ENCODE results near the gene INSC. TPM values are rescaled to one million over a fixed set of nuclear protein-coding genes. Genes with fewer than 3 reads are reported as not detected.
"Not testable (repeated sequence)": the region's sequence is repeated elsewhere in the genome, so short reads cannot be mapped to it uniquely, and the experiment has no call there.

Gene INSC
- 4.2 TPM for total RNA-seq

- Histone ChIP-seq H3K27ac (ENCODE audit: low read depth, low read length) (no peak within 1 kb of the TSS), H3K4me3 (ENCODE audit: low read length in 3 of 3) (peak within 1 kb of the TSS in 1 of 3 donors; percentile 13), H3K9me3 (ENCODE audit: control insufficient read depth in 3 of 3, low read length in 3 of 3) (no peaks in the 10 kb centered on the region), H3K27me3 (ENCODE audit: control insufficient read depth in 3 of 3, insufficient read depth in 3 of 3, low read length in 3 of 3) (peaks cover 32 to 39% (median 33%) of the 10 kb centered on the region in 3 donors), H3K36me3 (ENCODE audit: control insufficient read depth in 3 of 3, insufficient read depth in 3 of 3, low read length in 3 of 3) (no peaks in the 10 kb centered on the region), H3K9ac (ENCODE audit: low read depth in 1 of 3, low read length in 3 of 3) (peak within 1 kb of the TSS in 1 of 3 donors; percentile 40), H3K4me1 (ENCODE audit: control insufficient read depth in 3 of 3, insufficient read depth in 3 of 3, low read length in 3 of 3) (peaks cover 3 to 9% (median 4%) of the 10 kb centered on the region in 3 donors)
Measured at GRCh38 chr11:15114501-15115475, at the start of gene INSC. Gene INSC, plus strand, starts transcription at chr11:15114923. Its CDS starts 34,252 bp downstream, at chr11:15149175.

GRCh38 chr11:15069751-15070150 lies 45.0 kb upstream of the INSC start:
- H3K36me3 ChIP-seq (ENCODE audit: control insufficient read depth in 3 of 3, insufficient read depth in 3 of 3, low read length in 3 of 3); H3K9me3 ChIP-seq (ENCODE audit: control insufficient read depth in 3 of 3, low read length in 3 of 3); H3K9ac ChIP-seq (ENCODE audit: low read depth in 1 of 3, low read length in 3 of 3); H3K4me3 ChIP-seq (ENCODE audit: low read length in 3 of 3); H3K27ac ChIP-seq (ENCODE audit: low read depth, low read length): not testable (repeated sequence)
- peaks cover 14 to 16% (median 14%) of the 10 kb centered on the region in 3 donors for H3K4me1 ChIP-seq (ENCODE audit: control insufficient read depth in 3 of 3, insufficient read depth in 3 of 3, low read length in 3 of 3)
- peaks cover 25 to 36% (median 31%) of the 10 kb centered on the region in 3 donors for H3K27me3 ChIP-seq (ENCODE audit: control insufficient read depth in 3 of 3, insufficient read depth in 3 of 3, low read length in 3 of 3)

- Histone ChIP-seq H3K27me3 (ENCODE audit: control insufficient read depth in 3 of 3, insufficient read depth in 3 of 3, low read length in 3 of 3) (peaks cover 31 to 51% (median 45%) of the 10 kb centered on the region in 3 donors), H3K4me3 (ENCODE audit: low read length in 3 of 3) (no peak overlapping the region), H3K27ac (ENCODE audit: low read depth, low read length) (no peak overlapping the region), H3K4me1 (ENCODE audit: control insufficient read depth in 3 of 3, insufficient read depth in 3 of 3, low read length in 3 of 3) (peaks cover 15 to 18% (median 15%) of the 10 kb centered on the region in 3 donors), H3K36me3 (ENCODE audit: control insufficient read depth in 3 of 3, insufficient read depth in 3 of 3, low read length in 3 of 3) (no peaks in the 10 kb centered on the region), H3K9me3 (ENCODE audit: control insufficient read depth in 3 of 3, low read length in 3 of 3) (no peaks in the 10 kb centered on the region), H3K9ac (ENCODE audit: low read depth in 1 of 3, low read length in 3 of 3) (no peak overlapping the region)
Measured at GRCh38 chr11:15071556-15072255, 43.0 kb upstream of the INSC start.

- Histone ChIP-seq H3K27ac (ENCODE audit: low read depth, low read length) (no peak overlapping the region), H3K27me3 (ENCODE audit: control insufficient read depth in 3 of 3, insufficient read depth in 3 of 3, low read length in 3 of 3) (peaks cover 31 to 54% (median 45%) of the 10 kb centered on the region in 3 donors), H3K4me1 (ENCODE audit: control insufficient read depth in 3 of 3, insufficient read depth in 3 of 3, low read length in 3 of 3) (peaks cover 15 to 18% (median 15%) of the 10 kb centered on the region in 3 donors), H3K9me3 (ENCODE audit: control insufficient read depth in 3 of 3, low read length in 3 of 3) (no peaks in the 10 kb centered on the region), H3K36me3 (ENCODE audit: control insufficient read depth in 3 of 3, insufficient read depth in 3 of 3, low read length in 3 of 3) (no peaks in the 10 kb centered on the region), H3K4me3 (ENCODE audit: low read length in 3 of 3) (no peak overlapping the region), H3K9ac (ENCODE audit: low read depth in 1 of 3, low read length in 3 of 3) (no peak overlapping the region)
Measured at GRCh38 chr11:15072551-15073143, 42.1 kb upstream of the INSC start.

GRCh38 chr11:15073361-15074205 lies 41.1 kb upstream of the INSC start, which contains the start of gene CALCB:
Gene CALCB, plus strand, starts transcription at chr11:15073593. Its CDS starts 1,126 bp downstream, at chr11:15074719.
- H3K9me3 ChIP-seq (ENCODE audit: control insufficient read depth in 3 of 3, low read length in 3 of 3), result no peaks in the 10 kb centered on the region
- H3K36me3 ChIP-seq (ENCODE audit: control insufficient read depth in 3 of 3, insufficient read depth in 3 of 3, low read length in 3 of 3), result no peaks in the 10 kb centered on the region
- H3K9ac ChIP-seq (ENCODE audit: low read depth in 1 of 3, low read length in 3 of 3), result no peak within 1 kb of the TSS
- peak within 1 kb of the TSS; percentile 0 to 52 (median 32) for H3K4me3 ChIP-seq (ENCODE audit: low read length in 3 of 3)
- peaks cover 31 to 54% (median 45%) of the 10 kb centered on the region in 3 donors for H3K27me3 ChIP-seq (ENCODE audit: control insufficient read depth in 3 of 3, insufficient read depth in 3 of 3, low read length in 3 of 3)
- H3K27ac ChIP-seq (ENCODE audit: low read depth, low read length), result no peak within 1 kb of the TSS
- H3K4me1 ChIP-seq (ENCODE audit: control insufficient read depth in 3 of 3, insufficient read depth in 3 of 3, low read length in 3 of 3), result peaks cover 15 to 18% (median 15%) of the 10 kb centered on the region in 3 donors

GRCh38 chr11:15074206-15075161 lies 40.2 kb upstream of the INSC start:
- H3K36me3 ChIP-seq (ENCODE audit: control insufficient read depth in 3 of 3, insufficient read depth in 3 of 3, low read length in 3 of 3), result no peaks in the 10 kb centered on the region
- no peak overlapping the region for H3K9ac ChIP-seq (ENCODE audit: low read depth in 1 of 3, low read length in 3 of 3)
- H3K27ac ChIP-seq (ENCODE audit: low read depth, low read length), result no peak overlapping the region
- peak overlapping the region in 1 of 3 donors; percentile 6 for H3K4me3 ChIP-seq (ENCODE audit: low read length in 3 of 3)
- peaks cover 15 to 18% (median 15%) of the 10 kb centered on the region in 3 donors for H3K4me1 ChIP-seq (ENCODE audit: control insufficient read depth in 3 of 3, insufficient read depth in 3 of 3, low read length in 3 of 3)
- no peaks in the 10 kb centered on the region for H3K9me3 ChIP-seq (ENCODE audit: control insufficient read depth in 3 of 3, low read length in 3 of 3)
- H3K27me3 ChIP-seq (ENCODE audit: control insufficient read depth in 3 of 3, insufficient read depth in 3 of 3, low read length in 3 of 3), result peaks cover 31 to 54% (median 45%) of the 10 kb centered on the region in 3 donors

- Histone ChIP-seq H3K9me3 (ENCODE audit: control insufficient read depth in 3 of 3, low read length in 3 of 3) (no peaks in the 10 kb centered on the region), H3K27ac (ENCODE audit: low read depth, low read length) (no peak overlapping the region), H3K9ac (ENCODE audit: low read depth in 1 of 3, low read length in 3 of 3) (no peak overlapping the region), H3K4me1 (ENCODE audit: control insufficient read depth in 3 of 3, insufficient read depth in 3 of 3, low read length in 3 of 3) (peaks cover 15 to 18% (median 15%) of the 10 kb centered on the region in 3 donors), H3K4me3 (ENCODE audit: low read length in 3 of 3) (no peak overlapping the region), H3K36me3 (ENCODE audit: control insufficient read depth in 3 of 3, insufficient read depth in 3 of 3, low read length in 3 of 3) (no peaks in the 10 kb centered on the region), H3K27me3 (ENCODE audit: control insufficient read depth in 3 of 3, insufficient read depth in 3 of 3, low read length in 3 of 3) (peaks cover 31 to 54% (median 45%) of the 10 kb centered on the region in 3 donors)
Measured at GRCh38 chr11:15075162-15075526, 39.6 kb upstream of the INSC start.

- Histone ChIP-seq H3K9ac (ENCODE audit: low read depth in 1 of 3, low read length in 3 of 3) (no peak overlapping the region), H3K9me3 (ENCODE audit: control insufficient read depth in 3 of 3, low read length in 3 of 3) (no peaks in the 10 kb centered on the region)
Measured at GRCh38 chr11:15091175-15091574, 23.5 kb upstream of the INSC start.

More at GRCh38 chr11:15091175-15091574, 23.5 kb upstream of the INSC start:
- Histone ChIP-seq H3K27ac (ENCODE audit: low read depth, low read length) (no peak overlapping the region), H3K27me3 (ENCODE audit: control insufficient read depth in 3 of 3, insufficient read depth in 3 of 3, low read length in 3 of 3) (peaks cover 0 to 5% (median 3%) of the 10 kb centered on the region in 3 donors), H3K4me1 (ENCODE audit: control insufficient read depth in 3 of 3, insufficient read depth in 3 of 3, low read length in 3 of 3) (no peaks in the 10 kb centered on the region), H3K4me3 (ENCODE audit: low read length in 3 of 3) (no peak overlapping the region), H3K36me3 (ENCODE audit: control insufficient read depth in 3 of 3, insufficient read depth in 3 of 3, low read length in 3 of 3) (no peaks in the 10 kb centered on the region)

All from skeletal muscle tissue (tissue), 4 donors.